GM21360 (cell line): ENCODE results near the gene ITLN2.
"Not testable (repeated sequence)": the region's sequence is repeated elsewhere in the genome, so short reads cannot be mapped to it uniquely, and the experiment has no call there.

ENCODE experiments used
- ATAC-seq: cut with Tn5 transposase; IDR thresholded peaks from one replicate; pipeline ENCODE4 v1.9.1; 2021; ENCODE audit warnings: mild to moderate bottlenecking, moderate library complexity; ENCODE audit not compliant: unreplicated experiment

ITLN2 gene

DNA sequence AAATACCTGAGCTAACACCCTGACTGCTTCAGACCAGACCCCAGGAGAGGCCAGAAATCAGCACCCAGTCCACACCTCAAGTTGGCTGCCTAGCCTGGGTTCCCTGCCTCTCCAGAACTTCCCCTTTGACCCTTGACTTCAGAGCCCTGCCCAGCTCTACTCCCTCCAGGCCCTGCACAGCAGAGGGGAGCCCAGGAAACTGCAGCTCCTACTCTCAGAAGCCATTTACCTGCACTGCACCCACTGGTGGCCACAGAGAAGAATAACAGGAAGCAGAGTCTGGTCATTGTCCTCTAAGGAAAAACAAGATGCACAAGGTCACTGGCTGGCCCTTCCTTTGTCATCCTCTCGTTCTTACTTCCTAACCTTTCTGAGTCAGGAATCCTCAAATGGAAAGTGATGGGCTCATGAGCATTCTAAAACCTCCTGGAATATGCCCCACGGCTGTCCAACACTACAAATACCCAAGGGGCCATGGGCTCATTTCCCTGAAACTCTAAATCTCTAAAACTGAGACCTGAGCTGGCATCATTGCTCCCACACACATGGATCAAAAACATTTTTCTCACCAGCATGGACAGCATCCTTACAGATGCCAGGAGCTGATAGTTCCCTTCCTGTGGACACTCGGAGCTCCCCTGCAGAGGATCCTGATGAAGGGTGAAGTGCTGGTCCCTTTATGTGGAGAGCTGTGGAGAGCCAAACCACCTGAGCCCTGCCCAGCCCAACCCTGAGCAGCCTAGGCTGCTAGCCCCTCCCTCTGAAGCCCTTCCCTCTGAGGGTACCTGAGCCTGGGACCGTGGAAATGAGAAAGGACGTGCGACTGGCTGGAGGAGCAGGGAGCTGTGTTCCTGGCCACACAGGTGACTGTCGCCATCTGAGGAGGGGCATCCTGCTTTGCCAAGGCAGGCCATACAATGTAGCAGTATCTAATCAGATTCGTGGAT lies at the start of gene ITLN2:
Gene ITLN2 (minus strand): TSS at position 652 of the 947 bp plus-strand sequence. CDS start 68 bp downstream, at position 584.
- ATAC-seq: no peak

DNA sequence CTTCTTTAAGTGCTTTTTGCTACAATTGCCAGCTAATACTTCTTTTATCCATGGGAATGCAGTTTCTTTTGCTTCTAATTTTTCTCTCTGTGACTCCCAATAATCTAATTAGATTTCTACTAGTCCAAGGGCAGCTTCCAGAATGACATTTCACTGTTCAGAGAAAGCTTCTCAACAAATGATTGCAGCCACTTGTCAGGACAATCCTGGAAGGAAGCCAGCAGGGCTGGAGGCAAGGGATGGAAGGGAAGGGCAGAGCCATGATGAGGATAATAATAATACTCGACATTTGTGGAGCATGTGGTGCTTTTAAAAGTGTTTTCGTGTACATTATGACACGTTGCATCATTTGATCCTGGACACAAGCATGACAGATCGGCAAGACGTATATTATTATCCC lies 46.9 kb upstream of the ITLN2 start:
- ATAC-seq: no peak

DNA sequence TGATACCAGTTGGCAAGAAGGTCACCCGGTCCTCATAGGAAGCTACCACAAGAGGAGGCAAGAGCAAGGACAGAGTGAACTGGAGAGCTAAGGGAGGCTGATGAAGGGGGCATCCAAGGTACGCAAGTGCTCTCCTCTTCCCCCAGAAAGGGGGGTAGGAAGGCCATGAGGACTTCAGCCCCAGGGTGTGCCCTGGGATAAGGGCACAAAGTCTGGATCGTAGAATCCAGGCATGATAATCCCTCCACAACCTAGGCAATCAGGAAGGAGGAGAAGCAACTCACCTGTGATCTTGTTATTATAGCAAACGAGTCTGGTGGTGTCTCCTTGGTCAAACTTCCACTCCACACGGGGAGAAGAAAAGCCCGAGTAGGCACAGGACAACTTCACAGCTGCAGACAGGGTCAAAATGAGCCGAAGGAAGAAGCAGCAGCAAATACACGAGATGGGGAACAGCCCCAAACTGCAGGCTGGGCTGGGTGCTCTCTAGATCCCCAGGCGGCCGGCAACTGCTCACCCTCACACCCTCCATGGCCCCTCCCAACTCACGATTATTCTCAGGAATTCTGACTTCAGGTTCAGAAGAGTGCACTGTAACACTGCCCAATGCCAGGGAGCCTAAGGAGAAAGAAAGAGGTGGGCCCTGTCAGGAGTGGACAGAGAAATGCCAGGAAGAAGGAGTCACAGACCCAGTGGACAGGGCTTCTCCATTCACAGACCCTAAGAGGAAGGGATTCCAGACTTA lies 46.3 kb upstream of the ITLN2 start:
- ATAC-seq: no peak

DNA sequence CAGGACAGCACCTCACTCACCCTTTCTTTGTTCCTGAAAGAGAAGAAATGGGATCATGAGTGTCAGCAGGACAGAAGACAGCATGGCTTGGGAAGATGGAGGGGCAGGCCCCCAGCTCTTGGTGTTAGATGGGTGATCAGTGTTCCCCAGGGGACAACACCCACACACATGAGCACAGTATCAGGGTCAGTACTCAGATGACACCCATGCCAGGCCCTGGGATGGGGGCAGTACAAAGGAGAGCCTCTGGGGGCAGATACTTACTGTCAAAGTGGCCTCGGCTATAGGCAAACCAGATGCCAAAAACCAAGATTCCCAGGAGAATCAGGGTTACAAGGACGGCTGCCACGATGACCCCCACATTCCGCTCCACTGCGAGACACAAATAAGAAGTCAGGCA lies 44.8 kb upstream of the ITLN2 start:
- ATAC-seq: no peak

DNA sequence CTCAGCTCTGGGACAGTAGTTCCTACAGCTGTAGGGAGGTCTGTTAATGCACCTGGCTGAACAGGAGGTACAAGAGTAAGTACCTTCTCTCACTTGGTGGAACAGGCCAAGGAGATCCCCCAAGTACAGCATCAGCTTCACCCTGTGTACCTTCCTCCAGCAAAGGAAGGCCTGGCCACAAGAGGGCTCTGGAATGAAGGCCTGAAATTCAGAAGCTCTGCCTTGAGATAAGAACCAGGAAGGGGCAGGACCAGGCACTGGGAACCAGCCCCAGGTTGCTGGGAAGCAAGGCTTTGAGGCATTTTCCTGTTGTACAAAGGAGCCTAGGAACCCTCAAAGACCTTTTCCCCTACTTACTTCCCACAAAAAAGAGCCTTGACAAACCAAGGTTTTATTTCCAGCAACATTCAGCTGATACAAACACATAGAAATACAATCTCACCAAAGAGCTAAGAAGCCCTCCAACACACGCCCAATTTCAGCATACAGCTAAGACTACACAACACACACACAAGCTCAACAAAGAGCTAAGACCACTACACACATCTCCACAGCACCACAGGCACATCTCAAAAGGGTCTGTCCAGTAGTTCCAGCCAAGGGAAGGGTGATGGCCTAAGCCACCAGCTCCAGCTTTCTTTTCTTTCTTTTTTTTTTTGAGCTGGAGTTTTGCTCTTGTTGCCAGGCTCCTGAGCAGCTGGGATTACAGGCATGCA lies 42.9 kb upstream of the ITLN2 start:
- no peak for ATAC-seq

DNA sequence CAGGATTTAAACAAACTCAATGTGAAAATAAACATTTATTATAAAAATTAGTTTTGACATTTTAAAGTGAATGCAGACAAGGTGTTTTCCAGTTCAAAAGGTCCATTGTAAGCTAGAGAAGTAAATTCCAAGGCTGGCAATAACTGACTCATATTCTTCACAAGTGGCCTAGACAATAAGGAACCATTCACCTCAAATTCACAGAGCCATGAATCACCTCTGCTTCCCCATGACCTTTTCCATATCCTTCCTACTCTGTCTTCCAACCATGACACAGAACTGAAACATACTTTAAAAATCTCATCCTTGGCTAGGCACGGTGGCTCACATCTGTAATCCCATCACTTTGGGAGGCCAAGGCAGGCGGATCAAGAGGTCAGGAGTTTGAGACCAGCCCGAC lies 41.6 kb upstream of the ITLN2 start:
- ATAC-seq: no peak

DNA sequence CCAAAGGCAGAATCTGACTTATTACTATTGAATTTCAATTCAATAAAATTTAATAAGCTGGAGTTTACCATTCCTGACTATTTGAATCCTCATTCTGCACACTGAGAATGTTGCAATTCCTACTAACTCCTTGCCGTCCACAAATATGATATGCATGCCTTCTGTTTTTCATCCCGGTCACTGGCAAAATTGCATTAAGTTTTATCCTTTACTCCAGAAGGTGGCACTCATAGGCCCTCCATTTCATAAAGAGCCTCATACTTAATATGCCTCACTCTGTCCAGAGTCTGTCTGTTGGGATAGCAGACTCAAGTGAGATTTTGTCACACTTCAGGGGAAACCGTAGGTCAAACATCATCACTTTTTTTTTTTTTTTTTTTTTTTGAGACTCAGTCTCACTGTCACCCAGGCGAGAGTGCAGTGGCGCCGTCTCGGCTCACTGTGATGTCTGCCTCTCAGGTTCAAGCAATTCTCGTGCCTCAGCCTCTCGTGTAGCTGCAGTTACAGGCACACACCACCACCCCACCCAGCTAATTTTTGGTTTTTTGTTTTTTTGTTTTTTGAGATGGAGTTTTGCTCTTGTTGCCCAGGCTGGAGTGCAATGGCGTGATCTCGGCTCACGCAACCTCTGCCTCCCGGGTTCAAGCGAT lies 39.1 kb upstream of the ITLN2 start:
- no peak for ATAC-seq

DNA sequence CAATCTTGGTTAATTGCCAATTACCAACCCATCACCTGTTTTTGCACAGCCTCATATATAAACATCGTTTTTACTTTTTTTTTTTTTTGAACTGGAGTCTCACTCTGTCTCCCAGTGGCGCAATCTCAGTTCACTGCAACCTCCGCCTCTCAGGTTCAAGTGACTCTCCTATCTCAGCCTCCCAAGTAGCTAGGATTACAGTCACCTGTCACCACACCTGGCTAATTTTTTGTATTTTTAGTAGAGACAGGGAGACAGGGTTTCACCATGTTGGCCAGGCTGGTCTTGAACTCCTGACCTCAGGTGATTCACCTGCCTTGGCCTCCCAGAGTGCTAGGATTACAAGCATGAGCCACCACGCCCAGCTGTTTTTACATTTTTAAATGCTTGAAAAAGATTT lies 37.4 kb upstream of the ITLN2 start:
- ATAC-seq: not testable (repeated sequence)

DNA sequence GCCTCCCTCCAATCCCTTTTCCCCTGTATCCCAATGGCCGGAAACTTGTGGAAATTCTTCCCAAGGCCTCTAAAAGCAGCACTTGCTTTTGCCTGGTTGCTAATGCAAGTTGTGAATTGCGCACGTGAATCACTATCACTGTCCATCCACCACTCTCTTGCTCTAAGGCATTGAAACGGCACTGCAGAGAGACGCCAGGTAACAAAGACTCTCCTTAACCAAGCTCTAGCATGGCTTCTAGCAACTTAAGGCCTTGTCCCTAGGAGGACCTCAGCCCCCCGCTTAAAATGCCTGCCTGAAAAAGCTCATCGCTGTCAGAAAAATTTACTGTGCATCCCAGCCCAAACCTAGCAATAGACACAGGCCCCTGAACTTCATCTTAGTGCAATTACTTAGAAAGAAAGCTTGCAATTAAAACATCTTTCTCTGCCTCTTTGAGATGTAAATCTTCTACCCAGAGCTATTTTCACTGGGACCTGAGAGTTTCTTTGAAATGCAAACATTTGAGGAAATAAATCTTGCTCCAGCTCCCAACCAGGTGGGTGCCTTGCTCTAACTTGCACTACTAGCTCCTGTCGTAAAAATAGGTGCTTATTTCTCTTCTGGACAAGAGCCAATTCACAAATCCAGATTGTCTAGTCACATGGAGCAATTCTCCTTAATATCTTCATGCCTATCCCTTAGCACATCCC lies 32.9 kb upstream of the ITLN2 start:
- no peak for ATAC-seq

DNA sequence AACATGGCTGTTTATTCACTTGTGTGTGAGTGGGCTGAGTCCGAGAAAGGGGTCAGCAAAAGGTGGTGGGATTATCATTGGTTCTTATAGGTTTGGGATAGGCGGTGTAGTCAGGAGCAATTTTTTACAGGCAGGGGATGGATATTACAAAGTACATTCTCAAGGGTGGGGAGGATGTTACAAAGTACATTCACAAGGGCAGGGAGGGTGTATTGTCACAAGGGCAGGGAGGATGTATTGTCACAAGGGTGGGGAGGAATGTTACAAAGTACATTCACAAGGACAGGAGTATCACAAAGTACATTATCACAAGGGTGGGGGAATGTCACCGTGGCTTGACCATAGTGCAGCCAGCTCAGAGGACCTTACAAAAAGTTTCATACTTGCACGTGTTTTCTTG lies 31.1 kb upstream of the ITLN2 start:
- no peak for ATAC-seq

DNA sequence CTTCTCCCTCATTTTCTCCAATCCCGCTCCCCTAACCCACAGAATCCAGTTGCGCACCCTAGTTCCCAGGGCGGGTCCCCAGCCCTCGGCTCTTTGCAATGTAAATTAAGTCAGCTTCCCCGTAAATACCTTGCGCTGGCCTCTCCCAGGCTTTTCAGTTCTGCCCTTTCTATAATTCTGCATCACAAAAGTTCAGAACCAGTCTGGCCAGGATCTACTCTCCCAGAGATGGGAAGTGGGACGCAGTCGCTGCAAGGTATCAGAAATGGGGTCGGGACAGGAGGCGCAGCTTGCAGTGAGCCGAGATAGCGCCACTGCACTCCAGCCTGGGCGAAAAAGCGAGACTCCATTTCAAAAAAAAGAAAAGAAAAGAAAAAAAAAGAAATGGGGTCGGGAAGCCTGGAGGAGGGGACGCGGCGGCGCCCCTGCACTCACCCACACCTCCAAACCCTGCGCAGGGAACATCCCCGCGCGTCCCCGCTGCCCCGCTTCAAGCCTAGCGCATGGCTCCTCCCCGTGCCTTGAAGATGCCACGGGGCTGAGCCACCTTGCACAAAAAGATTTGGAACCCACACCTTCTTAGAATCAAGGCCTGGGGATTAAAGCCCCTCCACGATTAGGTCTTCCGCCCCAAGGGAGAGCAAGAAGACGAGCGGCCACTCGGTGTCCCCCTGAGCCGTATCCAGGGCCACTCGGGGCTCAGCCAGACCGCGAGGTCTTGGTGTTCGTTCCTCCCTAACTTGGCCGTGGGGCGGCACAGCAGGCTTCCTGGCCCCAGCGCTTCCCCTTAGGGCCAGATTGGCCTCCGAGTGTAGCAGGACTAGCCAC lies 27.2 kb upstream of the ITLN2 start:
- no peak for ATAC-seq

DNA sequence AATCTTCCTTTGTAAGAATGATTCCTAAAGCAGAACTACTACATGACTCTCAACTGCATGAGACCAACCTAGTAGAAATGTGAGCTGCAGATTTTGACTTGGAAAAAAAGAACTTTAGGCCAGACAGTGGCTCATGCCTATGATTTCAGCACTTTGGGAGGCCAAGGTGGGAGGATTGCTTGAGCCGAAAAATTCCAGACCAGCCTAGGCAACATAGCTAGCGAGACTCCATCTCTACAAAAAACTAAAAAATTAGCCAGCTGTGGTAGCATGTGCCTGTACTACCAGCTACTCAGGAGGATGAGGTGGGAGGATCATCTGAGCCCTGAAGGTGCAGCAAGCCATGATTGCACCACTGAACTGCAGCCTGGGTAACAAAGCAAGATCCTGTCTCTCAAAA lies 24.7 kb upstream of the ITLN2 start:
- ATAC-seq: no peak

DNA sequence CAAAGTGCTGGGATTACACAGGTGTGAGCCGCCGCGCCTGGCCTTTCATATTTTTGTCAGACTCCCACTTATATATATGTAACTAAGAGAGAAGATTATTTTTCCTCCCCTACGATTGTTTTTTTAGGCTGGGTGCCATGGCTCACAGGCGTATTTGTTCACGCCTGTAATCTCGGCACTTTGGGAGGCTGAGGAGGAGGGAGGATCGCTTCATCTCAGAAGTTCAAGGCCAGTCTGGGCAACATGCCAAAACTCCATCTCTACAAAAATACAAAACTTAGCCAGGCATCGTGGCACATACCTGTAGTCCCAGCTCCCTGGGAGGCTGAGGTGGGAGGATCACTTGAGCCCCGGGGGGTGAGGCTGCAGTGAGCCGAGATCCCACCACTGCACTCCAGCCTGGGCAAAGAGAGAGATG lies 23.9 kb upstream of the ITLN2 start:
- ATAC-seq: no peak

DNA sequence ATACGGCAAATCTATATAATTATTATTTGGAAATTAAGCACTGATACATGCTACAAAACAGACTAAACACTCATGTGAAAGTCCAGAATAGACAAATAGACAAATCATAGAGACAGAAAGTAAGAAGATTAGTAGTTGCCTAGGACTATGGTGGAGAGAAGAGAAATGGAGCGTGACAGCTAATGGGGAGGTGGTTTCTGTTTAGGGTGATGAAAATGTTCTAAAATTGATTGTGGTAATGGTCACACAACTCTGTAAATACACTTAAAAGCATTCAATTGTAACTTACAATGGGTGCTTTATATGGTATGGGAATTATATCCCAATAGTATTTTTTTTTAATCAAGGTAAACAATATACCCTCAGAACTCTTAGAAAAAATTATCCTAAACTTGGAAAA lies 20.4 kb upstream of the ITLN2 start:
- ATAC-seq: no peak

DNA sequence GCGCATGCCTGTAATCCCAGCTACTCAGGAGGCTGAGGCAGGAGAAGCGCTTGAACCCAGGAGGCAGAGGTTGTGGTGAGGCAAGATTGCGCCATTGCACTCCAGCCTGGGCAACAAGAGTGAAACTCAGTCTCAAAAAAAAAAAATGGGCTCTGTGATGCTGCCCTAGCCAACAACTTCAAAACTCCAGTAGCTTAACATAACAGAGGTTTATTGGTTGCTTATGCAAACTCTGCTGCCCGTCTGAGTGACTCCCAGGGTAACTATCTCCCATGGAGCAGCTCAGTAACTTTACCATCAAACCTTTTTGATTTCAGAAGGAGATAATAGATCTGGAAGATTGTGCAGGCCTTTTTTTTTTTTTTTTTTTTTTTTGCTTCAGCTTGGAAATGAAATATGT lies 18.9 kb upstream of the ITLN2 start:
- no peak for ATAC-seq

DNA sequence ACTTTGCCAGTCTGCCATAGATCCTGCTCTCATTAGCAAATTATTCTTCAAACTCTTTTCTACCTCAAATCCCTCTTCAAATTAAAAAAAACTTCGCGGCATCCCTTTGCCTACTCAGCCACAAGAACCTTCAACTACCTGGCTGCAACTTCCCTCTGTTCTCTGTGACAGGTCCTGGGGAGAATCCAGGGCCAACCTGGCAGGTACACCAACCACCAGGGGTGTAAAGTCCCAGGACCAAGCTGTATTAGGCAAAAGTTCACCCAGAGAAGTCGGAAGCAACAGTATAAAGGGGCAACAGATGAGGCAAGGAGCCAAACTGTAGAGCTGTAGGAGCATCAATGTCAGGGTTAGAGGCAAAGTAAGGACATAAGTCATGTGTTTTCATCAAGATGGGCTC lies 18.3 kb upstream of the ITLN2 start:
- no peak for ATAC-seq

DNA sequence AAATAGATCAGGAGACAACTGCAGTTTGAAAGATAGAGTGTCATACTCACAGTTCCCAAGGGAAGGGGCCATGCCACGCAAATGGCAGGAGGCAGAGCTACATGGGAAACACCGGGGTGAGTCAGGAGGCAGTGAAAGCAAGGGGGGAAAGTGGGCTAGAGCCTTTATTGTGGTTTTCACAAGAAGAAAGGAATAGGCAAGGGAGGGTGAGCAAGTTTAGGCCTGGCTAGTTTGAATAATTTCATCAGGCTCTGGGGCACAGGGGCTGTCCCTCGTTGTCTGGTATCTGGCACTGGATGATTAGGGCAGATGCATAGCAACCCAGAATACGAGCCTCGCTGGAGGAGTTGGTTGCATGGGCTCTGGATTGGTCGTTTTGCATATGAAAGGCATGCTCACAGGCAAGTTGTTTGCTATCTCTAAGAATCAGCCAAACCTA lies 17.0 kb upstream of the ITLN2 start:
- no peak for ATAC-seq

DNA sequence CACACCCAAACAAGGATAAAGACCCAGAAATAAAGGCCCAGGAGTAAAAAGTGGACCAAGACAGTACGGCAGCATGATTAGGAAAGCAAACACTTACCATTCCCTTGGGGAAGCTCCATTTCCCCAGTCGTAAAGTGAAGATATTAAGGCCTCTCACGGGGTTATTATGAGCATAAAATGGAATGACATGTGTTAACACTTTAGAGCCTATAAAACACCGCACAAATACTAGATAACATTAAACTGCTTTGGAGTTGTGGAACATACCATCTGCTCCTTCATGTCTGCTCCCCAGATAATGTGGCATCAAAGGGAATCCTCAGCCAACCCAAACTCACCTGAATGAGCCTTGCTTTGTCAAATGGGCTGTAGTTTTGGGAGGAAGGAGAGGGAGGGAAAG lies 8.9 kb upstream of the ITLN2 start:
- no peak for ATAC-seq

DNA sequence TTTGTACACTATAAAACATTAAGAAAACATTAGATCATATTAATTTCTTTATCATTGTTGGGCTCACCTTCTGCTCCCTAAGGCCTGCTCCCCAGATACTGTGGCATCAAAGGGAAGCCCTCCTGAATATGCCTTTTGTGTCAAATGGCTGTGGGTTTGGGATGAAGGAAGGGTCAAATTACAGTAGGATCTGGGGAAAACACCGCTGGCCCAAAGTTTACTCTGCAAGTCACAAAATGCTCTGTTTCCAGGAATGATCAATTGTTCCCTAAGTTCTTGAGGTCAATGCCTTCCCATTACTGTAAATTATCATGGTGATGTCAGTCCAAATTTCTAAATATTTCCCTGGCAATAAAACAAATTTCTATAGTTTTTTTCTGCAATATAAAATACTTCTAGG lies 6.8 kb upstream of the ITLN2 start:
- ATAC-seq: no peak
